Stimulated activated CD8-positive, alpha-beta memory T cell treated with anti-CD3 and anti-CD28 coated beads, Interleukin-7, amount 100 ng/mL, for 4 hours (primary cell): ENCODE data around the gene SHROOM3.
"Not testable (repeated sequence)": the region's sequence is repeated elsewhere in the genome, so short reads cannot be mapped to it uniquely, and the experiment has no call there.

Experiments used
- DNase-seq, 2 donors: peaks; one replicate each; pipeline ENCODE4 v3.0.0-alpha.2; 2020; ENCODE audit warnings: low read depth in 2 of 2

Gene SHROOM3

DNA sequence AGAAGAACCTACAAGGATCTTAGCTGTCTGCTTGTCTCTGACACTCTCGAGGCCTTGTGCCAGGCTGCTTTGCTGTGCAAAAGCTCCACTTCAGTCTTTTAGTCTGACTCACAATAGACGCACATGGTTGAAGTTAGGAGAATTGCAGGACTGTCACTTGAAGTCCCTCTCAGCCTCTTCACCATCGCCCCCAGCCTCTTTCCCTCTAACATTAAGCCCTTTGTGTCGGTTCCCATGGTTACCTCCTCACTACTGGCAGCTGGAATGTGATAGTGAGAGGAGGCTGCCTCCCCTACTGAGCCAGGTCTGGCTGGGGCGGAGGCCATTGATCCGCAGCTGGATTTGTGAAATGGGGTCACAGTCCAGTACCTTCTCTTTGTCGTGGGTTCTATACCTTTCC is 261.1 kb downstream of the SHROOM3 start:
- DNase-seq, result no peak

DNA sequence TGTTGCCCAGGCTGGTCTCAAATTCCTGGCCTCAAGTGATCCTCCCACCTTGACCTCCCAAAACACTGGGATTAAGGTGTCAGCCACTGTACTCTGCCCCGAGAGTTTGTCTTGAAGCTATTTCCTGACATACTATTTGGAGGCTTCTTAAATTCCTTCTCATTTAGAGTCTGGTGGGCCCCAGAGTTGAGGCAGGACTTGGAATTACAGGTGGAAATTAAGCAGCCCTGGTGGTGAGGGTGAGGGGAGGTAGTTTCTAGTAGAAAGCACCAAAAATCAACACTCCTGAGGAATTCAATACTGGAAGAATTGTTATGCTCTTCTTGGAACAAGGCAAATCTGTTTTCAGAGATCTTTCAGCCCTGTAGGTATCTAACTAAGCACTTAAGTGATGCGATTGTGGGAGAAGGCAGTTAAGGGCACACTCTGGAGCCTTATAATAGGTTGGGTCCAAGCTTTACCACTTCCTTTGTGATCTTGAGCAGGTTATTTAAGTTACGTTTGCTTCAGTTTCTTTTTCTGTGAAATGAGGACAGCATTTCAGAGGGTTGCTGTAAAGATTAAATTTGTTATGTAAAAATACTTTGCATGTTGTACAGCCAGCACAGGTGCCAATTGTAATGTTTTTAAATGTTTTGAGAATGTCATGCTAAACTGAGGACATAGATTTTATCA is 262.2 kb downstream of the SHROOM3 start:
- no peak for DNase-seq

- DNase-seq, result no peak
Measured at GRCh38 chr4:76698141-76698540, 263.1 kb downstream of the SHROOM3 start.

GRCh38 chr4:76699751-76700310 is 264.8 kb downstream of the SHROOM3 start:
- DNase-seq, result no peak

DNA sequence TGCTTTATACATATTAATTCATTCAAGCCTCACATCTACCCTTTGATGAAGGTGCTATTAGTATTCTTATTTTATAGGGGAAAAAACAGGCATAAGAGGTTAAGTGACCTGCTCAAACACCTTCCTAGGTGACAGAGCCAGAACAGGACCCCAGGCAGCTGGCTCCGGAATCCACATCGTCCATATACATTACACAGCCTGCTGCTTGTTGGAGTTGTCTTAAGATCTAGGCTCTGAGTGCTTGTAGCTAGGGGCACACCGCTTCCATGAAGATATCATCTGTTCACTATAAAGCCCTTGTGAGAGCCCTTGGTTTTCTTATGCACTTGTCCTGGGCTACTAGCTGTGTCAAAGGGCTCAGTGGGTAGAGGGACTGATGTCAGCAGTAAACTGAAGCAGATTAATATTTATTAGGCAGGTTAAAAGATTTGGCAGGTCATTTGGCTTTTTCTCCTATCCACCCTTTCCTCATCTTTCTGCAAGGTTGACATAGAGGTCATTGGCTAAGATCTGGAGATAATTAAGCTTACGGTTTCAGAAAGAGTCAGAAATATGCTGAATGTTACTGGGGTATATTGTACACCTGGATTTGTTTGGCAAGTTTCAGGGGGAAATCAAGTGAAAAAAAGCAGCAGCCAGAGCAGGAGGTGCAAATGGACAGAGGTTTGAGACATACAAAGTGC is 267.6 kb downstream of the SHROOM3 start:
- no peak for DNase-seq

DNA sequence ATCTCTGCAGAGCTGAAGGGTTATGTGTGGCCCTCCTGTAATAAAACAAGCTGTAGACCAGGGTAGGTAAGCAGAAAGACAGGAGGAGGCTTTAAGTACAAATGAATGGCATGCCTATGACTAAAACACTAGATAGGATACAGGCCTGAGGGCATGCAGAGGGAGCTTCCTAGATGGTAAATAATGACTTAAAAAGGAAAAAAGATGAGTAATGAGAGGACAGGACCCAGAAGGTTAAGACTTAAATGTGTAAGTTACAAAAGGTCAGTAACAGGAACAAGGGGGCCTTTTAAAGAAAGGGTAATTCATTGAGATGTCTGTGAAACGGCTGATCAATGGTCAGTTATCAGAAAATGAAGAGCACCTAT is 268.1 kb downstream of the SHROOM3 start:
- no peak for DNase-seq

DNA sequence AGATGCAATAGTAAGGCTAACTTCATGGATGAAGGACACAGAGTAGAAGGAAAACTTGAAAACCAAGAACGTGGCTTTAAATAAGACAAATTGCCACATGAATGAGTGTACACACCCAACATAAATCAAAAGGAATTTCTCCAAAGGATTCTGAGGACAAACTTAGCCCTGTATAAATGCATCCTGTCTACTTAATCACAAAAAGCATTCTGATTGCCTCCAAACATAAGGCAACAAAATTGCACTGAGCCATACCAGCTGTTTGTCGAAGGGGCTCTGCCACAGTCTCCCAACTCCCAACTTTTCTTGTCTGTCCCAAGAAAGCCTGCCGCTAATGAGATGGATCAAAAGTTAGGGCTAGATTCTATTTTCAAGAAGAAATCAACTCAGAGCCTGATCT is 268.6 kb downstream of the SHROOM3 start:
- DNase-seq, result no peak

GRCh38 chr4:76704133-76704881 is 269.3 kb downstream of the SHROOM3 start:
- DNase-seq, result no peak

DNA sequence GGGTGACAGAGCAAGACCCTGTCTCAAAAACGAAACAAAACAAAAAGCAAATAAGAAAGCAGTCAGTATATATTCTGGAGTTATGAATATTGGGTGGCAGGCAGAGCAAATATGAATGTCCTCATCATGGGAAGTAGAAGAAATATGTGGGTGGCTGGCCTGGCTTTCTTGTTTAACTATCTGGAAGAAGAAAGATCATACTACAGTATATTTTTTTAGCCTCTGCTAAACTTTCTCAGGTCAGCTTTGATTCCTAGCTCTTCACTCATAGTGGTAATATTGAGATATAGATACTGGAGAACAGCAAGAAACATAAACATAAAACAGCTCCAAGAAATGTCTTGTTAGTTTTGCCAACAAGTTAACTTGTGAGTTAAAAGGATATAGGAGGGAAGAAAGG is 270.4 kb downstream of the SHROOM3 start:
- DNase-seq, result no peak

DNA sequence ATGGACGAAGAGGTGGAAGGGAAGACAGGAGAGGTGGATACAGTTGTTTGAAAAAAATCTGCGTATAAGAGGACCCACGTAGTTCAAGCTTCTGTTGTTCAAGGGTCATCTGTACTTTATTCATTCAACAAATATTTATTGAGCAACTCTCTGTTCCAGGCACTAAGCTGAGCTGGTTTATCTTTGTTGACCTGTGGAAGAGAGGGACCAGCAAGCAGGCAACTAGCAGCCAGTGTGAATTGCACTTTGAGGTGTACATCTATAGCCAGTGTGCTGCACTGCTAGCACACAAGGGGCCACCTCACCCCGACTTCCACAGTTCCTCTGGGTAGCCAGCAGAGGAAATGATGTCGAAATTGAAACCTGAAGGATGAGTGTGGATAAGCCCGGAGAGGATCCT is 271.6 kb downstream of the SHROOM3 start:
- no peak for DNase-seq

DNA sequence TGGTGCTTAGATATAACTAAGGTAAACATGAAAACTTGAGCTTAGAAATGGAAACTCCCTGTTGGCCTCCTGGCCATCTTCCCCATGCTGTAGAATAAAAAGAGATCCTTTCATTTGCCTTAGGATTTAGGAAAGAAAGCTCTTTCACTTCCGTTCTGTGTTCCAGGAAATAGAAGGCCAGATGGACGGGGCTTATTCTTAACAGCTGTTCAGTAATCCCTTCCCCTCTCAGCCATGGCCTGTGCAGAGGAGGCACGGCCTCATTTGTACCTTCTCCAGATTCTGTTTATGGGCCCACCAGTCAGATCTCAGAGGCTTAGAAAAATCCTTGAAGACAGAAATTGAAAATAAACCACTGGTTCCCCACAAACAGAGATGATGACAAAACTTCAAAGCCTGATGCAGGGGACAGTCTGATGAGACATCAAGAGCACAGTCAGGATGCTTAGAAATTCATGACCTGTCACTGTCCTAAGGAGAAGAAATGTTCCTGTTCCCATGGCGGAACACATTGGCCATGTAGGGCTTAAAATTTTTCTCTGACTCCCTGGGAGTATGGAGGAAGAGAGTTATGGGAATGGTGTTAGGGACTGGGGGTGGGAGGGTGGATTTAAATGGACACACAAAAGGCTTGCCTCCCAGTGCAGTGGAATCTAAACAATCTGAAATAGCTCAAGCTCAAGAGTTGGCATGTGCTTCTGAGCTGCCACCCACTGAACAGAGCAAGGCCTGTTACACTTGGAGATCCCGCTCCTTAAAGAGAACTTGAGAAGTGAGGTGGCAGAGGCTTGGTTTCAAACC is 274.1 kb downstream of the SHROOM3 start:
- no peak for DNase-seq

DNA sequence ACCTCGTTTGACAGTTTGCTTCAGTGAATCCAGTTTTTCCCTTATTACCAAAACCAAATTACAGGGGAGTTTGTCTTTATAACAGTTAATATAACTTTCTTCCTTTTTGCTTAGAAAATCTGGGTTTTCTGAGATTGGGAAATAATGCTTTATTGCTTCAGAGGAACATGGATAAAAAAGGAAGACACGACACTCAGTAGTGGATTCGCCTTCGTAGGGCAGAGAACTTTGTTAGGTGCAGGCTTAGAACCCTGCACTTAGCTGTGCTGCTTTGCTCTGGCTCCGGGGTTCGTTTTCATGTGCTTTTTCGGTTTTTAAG is 274.7 kb downstream of the SHROOM3 start:
- no peak for DNase-seq

GRCh38 chr4:76712564-76712963 is 277.5 kb downstream of the SHROOM3 start:
- no peak for DNase-seq

GRCh38 chr4:76714226-76714625 is 279.2 kb downstream of the SHROOM3 start:
- no peak for DNase-seq

DNA sequence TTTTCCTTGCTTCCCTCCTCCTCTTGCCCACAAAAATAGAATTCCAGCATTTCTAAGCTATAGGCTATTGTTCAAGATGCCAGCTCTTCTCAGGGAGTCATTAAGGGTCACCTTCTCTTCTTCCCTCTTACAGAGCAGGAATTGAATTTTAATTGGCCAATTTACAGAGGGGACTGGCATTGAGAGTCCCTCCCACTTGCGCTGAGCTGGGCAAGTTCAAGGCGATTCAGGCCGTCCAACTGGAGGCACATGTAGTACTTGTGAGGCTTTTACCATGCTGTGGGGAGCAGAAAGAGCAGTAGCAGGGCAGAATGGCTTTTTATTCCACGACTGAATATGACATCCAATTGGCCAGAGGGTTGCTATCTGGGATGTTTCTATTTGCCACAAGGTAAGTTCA is 281.0 kb downstream of the SHROOM3 start:
- DNase-seq, result no peak

- DNase-seq, result no peak
Measured at GRCh38 chr4:76716658-76717057, 281.6 kb downstream of the SHROOM3 start.

- no peak for DNase-seq
Measured at GRCh38 chr4:76717431-76717830, 282.4 kb downstream of the SHROOM3 start.

DNA sequence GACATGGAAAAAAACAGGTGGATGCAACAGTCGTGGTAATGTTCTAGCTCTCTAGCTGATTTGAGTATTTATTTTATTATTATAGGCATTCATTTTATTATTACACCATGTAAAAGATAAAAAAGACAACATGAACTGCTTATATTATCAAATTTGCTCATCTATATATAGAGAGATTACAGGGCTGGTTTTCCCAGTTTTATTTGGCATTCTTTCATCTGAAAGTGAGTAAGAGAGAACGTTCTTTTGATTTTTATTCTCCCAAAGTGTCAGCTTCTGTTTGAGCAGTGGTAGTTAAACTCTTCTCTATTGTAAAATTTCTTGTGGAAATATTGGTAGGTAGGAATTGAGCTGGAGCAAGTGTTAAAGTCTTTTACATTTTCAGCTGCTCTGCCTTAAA is 283.0 kb downstream of the SHROOM3 start:
- no peak for DNase-seq

- no peak for DNase-seq
Measured at GRCh38 chr4:76718831-76719230, 283.8 kb downstream of the SHROOM3 start.

DNA sequence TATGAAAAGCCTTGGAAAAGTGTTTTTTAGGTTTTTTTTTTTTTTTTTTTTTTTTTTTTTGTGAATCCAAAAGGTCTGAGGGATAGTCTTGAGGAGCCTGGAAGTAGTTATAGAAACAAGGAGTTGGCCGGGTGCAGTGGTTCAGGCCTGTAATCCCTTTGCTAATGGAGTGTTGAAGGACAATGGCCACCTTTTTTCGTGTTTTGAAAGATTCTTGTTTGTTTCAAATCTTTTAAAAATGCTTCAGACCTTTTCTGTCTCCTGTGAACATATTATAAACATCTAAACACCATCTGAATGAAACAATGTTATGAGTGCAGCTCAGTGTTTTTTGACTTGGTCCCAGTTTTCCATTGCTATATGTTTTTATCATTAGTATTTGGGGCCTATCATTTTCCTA is 285.1 kb downstream of the SHROOM3 start:
- DNase-seq, result no peak

- DNase-seq, result not testable (repeated sequence)
Measured at GRCh38 chr4:76722146-76722545, 287.1 kb downstream of the SHROOM3 start.

GRCh38 chr4:76722838-76723237 is 287.8 kb downstream of the SHROOM3 start:
- no peak for DNase-seq
